ENCODE measurements around the gene SPACA7. TPM values are rescaled to one million over a fixed set of nuclear protein-coding genes. Genes with fewer than 3 reads are reported as not detected.

Gene SPACA7
- total RNA-seq, 4 donors from 2014 or later: not detected

DNA sequence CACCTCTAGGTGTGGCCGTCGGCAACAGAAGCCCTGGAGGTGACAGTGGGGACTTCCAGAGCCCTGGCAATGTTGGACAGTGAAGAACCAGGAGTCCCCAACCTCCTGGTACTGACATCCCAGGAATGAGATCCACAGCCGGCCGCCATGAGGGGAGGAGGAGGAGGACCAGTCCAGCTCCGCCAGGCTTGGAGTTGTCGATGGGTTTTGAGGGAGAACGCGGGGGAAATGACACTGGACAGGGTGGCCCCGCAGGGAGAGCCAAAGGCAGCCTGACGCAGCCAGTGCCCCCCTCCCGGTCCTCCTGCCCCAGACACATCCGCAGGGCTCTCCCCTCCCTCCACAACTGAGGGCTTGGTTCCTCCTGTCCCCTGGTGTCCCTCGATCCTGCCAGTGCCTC is 57.9 kb downstream of the SPACA7 start:
- no peak overlapping the region for H3K27ac ChIP-seq
- H3K36me3 ChIP-seq: no peaks in the 10 kb centered on the region
- H3K27me3 ChIP-seq: no peaks in the 10 kb centered on the region
- 87 to 92% methylated on average over 7 to 11 of the region's 13 CpGs for WGBS, 2 donors
- H3K9me3 ChIP-seq: no peaks in the 10 kb centered on the region
- DNase-seq: no peak
- intact Hi-C loops (cut with DNase I): no loop called here
- TF ChIP-seq POLR2A (IDR thresholded peaks at IDR 0.05): no peak
- TF ChIP-seq, protein P1, sequence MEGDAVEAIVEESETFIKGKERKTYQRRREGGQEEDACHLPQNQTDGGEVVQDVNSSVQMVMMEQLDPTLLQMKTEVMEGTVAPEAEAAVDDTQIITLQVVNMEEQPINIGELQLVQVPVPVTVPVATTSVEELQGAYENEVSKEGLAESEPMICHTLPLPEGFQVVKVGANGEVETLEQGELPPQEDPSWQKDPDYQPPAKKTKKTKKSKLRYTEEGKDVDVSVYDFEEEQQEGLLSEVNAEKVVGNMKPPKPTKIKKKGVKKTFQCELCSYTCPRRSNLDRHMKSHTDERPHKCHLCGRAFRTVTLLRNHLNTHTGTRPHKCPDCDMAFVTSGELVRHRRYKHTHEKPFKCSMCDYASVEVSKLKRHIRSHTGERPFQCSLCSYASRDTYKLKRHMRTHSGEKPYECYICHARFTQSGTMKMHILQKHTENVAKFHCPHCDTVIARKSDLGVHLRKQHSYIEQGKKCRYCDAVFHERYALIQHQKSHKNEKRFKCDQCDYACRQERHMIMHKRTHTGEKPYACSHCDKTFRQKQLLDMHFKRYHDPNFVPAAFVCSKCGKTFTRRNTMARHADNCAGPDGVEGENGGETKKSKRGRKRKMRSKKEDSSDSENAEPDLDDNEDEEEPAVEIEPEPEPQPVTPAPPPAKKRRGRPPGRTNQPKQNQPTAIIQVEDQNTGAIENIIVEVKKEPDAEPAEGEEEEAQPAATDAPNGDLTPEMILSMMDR (IDR thresholded peaks at IDR 0.05): no peak
- H3K4me3 ChIP-seq (replicated peaks in 1 of 3): no peak overlapping the region
- H3K4me1 ChIP-seq: no peaks in the 10 kb centered on the region

DNA sequence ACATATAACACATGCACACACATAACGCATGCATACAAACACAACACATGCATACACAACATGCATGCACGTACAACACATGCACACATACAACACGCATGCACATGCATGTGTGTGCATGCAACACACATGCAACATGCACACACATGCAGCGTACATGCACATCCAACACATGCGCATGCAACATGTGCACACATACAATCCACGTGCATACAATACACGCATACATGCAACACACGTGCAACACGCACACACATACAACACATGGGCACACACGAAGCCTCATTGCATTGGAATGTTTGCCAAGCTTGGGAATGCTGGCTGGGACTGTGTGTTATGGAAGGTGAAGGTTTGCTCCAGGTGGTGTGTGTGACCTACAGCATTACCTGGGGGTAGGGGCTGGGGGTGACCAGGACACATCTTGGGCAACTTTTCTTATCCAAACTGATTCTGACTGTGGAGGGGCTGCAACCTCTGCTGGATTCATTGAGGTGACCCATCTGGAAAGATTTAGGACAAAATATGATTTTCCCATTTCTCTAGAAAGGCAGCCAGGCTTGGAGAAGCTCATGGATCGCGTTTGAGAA is 58.9 kb downstream of the SPACA7 start:
- no peaks in the 10 kb centered on the region for H3K27me3 ChIP-seq
- H3K27ac ChIP-seq: no peak overlapping the region
- 92 to 94% methylated on average over 12 of the region's 12 CpGs for WGBS, 2 donors
- no peaks in the 10 kb centered on the region for H3K9me3 ChIP-seq
- TF ChIP-seq POLR2A (IDR thresholded peaks at IDR 0.05): no peak
- TF ChIP-seq, protein P1 (IDR thresholded peaks at IDR 0.05): no peak
- H3K4me1 ChIP-seq: no peaks in the 10 kb centered on the region
- no peaks in the 10 kb centered on the region for H3K36me3 ChIP-seq
- no peak for DNase-seq
- no peak overlapping the region for H3K4me3 ChIP-seq (replicated peaks in 1 of 3)
- intact Hi-C loops (cut with DNase I): no loop called here

DNA sequence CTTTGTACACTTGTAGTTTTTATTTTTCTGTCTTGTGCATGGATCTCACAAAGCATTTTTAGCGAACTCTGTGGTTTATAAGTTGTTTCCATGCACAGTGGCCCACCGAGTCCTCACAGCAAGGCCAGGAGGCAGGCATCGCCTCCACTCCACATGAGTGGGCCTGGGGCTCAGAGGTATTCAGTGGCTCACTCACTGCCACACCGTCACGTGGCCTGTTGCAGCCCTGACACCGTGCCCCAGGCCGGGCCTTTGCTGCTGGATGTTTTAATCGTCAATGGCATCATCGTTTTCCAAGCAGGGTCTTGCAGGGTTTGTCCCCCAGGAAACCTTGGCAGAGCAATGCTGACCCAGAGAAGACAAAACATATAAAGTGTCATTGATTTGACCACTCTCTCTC is 59.8 kb downstream of the SPACA7 start:
- whole genome bisulfite sequencing, 2 donors: 88 to 91% methylated on average over 8 to 9 of the region's 9 CpGs
- no peak for DNase-seq
- intact Hi-C loops (cut with DNase I): no loop called here
- Histone ChIP-seq H3K36me3 (no peaks in the 10 kb centered on the region), H3K9me3 (no peaks in the 10 kb centered on the region), H3K27ac (no peak overlapping the region), H3K4me3 (replicated peaks in 1 of 3) (no peak overlapping the region), H3K27me3 (no peaks in the 10 kb centered on the region), H3K4me1 (no peaks in the 10 kb centered on the region)
- TF ChIP-seq, protein P1 (IDR thresholded peaks at IDR 0.05): no peak
- TF ChIP-seq POLR2A (IDR thresholded peaks at IDR 0.05): no peak

DNA sequence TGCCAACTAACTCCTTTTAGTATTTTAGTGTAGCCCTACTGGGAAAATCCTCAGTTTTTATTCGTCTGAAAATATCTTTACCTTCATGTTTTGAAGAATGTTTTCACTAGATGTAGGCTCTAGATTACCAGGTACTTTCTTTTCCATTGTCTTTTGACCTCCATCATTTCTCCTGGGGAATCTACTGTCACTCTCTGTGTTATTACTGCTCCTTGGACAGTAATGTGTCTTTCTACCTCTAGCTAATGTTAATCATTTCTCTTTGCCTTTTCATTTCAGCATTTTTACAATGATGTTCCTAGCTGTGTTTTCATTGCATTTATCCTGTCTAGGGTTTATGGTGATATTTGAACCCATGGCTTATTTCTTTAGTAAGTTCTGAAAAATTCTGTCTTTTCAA is 61.9 kb downstream of the SPACA7 start:
- Histone ChIP-seq H3K9me3 (no peaks in the 10 kb centered on the region), H3K36me3 (no peaks in the 10 kb centered on the region), H3K4me1 (no peaks in the 10 kb centered on the region), H3K27ac (no peak overlapping the region), H3K27me3 (peaks cover 5% of the 10 kb centered on the region), H3K4me3 (replicated peaks in 1 of 3) (no peak overlapping the region)
- TF ChIP-seq, protein P1 (IDR thresholded peaks at IDR 0.05): no peak
- TF ChIP-seq POLR2A (IDR thresholded peaks at IDR 0.05): no peak
- no peak for DNase-seq
- intact Hi-C loops (cut with DNase I): no loop called here
- WGBS, 2 donors: 78 to 85% methylated on average over 1 of the region's 1 CpG

DNA sequence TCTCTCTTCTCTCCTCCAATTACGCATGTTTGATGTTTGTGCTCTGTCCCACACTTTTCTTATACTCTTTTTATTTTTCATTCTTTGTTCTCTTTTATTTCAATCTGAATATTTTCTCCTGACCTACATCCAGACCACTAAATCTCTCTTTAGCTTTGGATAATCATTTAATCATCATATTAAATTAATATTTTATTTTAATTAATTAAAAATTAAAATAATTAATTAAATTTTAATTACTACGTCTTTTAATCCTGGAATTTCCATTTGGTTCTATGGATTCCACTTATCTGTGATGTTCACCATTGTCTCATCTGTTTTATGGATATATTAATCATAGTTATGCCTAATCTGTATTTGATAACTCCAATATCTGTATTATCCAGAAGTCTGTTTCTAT is 62.4 kb downstream of the SPACA7 start:
- H3K4me3 ChIP-seq (replicated peaks in 1 of 3): no peak overlapping the region
- H3K27me3 ChIP-seq: peaks cover 7% of the 10 kb centered on the region
- intact Hi-C loops (cut with DNase I): no loop called here
- no peaks in the 10 kb centered on the region for H3K9me3 ChIP-seq
- H3K27ac ChIP-seq: no peak overlapping the region
- WGBS, 2 donors: 90 to 95% methylated on average over 2 of the region's 2 CpGs
- H3K36me3 ChIP-seq: no peaks in the 10 kb centered on the region
- H3K4me1 ChIP-seq: no peaks in the 10 kb centered on the region
- TF ChIP-seq, protein P1 (IDR thresholded peaks at IDR 0.05): no peak
- TF ChIP-seq POLR2A (IDR thresholded peaks at IDR 0.05): no peak
- DNase-seq: no peak
